Cardiac muscle cell (in vitro differentiated cells and primary cell): ENCODE results near the gene PODXL2. TPM values are rescaled to one million over a fixed set of nuclear protein-coding genes. Genes with fewer than 3 reads are reported as not detected.

Source experiments
- DNase-seq, 2 donors: peaks; one replicate each; pipeline versions ENCODE4 v3.0.0 to v3.0.0-alpha.2; 2010 to 2017; ENCODE audit warnings: low read depth in 1 of 2, low spot score in 1 of 2
- H3K27ac ChIP-seq: fragments of 200-600 bp; sonication (generic); 2 replicates; pipeline ENCODE4 v1.5.1; 2016
- H3K27me3 ChIP-seq: fragments of 200-600 bp; sonication (generic); 2 replicates; pipeline ENCODE4 v1.6.0; 2016; ENCODE audit warnings: control low read depth
- H3K36me3 ChIP-seq: fragments of 200-600 bp; sonication (generic); 2 replicates; pipeline ENCODE4 v1.5.1; 2016; ENCODE audit warnings: control low read depth
- H3K4me1 ChIP-seq: fragments of 200-600 bp; sonication (generic); 2 replicates; pipeline ENCODE4 v1.8.1; 2017; ENCODE audit warnings: low read depth, mild to moderate bottlenecking, mixed run types
- H3K4me3 ChIP-seq: fragments of 200-600 bp; sonication (generic); 2 replicates; pipeline ENCODE4 v1.5.1; 2016; ENCODE audit warnings: mild to moderate bottlenecking
- H3K9me3 ChIP-seq: fragments of 200-600 bp; sonication (generic); 2 replicates; pipeline ENCODE4 v1.5.1; 2017; ENCODE audit warnings: low read depth, mild to moderate bottlenecking, control low read depth
- polyA plus RNA-seq: library from polyadenylated mRNA; unstranded; fragments of >200 nt; fragmentation: Nextera tagmentation; extraction: Ambion mirVana; gene quantifications from 2 replicates; pipeline ENCODE4 v1.2.1, GENCODE V29; 2016
- total RNA-seq: library from RNA; depleted of rRNA; stranded (reverse); fragments of >200 nt; gene quantifications from 2 replicates; pipeline ENCODE4 v1.2.3, GENCODE V29; 2016
- TF ChIP-seq, protein P1 (sequence below): IDR thresholded peaks from 2 replicates; pipeline ENCODE4 v1.5.1; 2012; ENCODE audit warnings: low read depth, mild to moderate bottlenecking, low read length

PODXL2 gene
- total and polyA plus RNA-seq, 2 experiments from 2014 or later: 16.0 to 24.9 TPM

DNA sequence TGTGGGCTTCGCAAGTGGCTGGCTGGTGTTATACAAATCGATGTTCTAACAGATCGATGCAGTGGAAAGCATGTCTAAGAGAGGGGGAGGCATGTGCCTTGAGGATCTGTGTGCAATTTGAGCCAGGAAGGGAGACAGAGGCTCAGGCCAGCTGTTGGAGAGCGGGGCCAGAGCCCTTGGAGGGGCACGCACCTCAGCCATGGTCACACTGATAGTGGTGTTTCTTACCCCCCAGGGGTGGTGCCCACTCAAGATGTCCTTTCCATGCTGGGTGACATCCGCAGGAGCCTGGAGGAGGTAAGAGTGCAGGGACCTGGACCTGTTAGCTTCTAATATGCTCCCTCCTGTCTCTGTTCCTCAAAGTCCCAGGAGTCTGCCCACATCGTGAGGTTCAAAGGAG, 39.9 kb downstream of the PODXL2 start:
- TF ChIP-seq, protein P1, sequence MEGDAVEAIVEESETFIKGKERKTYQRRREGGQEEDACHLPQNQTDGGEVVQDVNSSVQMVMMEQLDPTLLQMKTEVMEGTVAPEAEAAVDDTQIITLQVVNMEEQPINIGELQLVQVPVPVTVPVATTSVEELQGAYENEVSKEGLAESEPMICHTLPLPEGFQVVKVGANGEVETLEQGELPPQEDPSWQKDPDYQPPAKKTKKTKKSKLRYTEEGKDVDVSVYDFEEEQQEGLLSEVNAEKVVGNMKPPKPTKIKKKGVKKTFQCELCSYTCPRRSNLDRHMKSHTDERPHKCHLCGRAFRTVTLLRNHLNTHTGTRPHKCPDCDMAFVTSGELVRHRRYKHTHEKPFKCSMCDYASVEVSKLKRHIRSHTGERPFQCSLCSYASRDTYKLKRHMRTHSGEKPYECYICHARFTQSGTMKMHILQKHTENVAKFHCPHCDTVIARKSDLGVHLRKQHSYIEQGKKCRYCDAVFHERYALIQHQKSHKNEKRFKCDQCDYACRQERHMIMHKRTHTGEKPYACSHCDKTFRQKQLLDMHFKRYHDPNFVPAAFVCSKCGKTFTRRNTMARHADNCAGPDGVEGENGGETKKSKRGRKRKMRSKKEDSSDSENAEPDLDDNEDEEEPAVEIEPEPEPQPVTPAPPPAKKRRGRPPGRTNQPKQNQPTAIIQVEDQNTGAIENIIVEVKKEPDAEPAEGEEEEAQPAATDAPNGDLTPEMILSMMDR: no peak
- H3K9me3 ChIP-seq: no peaks in the 10 kb centered on the region

DNA sequence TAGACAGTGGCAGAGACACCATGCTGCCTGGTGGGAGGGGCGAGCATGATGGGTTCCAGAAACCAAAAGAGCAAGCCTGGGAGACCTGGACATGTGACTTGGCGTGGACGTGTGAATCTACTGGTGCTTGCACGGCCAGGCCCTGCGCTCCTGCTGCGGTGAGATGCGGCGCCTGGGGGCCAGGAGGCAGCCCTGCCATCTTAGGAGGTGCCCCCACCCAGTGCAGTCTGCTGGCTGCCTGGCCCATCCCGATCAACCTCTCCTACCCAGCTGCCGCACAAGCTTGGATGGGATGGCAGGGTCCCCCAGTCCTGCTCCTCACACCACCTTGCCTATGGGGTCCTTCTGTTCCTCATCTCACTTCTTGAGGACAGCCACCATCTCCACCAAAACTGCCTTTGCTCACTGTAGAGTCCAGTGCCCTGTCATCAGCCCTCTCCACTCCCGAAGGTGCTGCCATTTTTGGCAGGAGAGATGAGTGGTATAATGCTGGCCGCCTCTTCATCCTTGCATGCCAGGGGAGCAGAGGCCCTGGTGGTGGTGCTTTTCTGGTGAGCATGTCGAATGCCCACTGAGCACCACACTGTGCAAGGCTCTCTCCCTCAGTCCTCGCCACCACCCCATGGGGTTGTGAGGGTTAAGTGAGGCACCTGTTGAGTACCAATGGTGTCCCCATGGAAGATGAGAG, 40.7 kb downstream of the PODXL2 start:
- H3K4me3 ChIP-seq: no peak overlapping the region
- no peak for DNase-seq
- H3K27ac ChIP-seq: no peak overlapping the region
- H3K9me3 ChIP-seq: no peaks in the 10 kb centered on the region
- TF ChIP-seq, protein P1: no peak
- H3K4me1 ChIP-seq: no peaks in the 10 kb centered on the region
- no peaks in the 10 kb centered on the region for H3K36me3 ChIP-seq
- no peaks in the 10 kb centered on the region for H3K27me3 ChIP-seq

More for the DNA sequence above, 39.9 kb downstream of the PODXL2 start:
- Histone ChIP-seq H3K4me3 (no peak overlapping the region), H3K27me3 (no peaks in the 10 kb centered on the region), H3K27ac (no peak overlapping the region), H3K4me1 (no peaks in the 10 kb centered on the region), H3K36me3 (no peaks in the 10 kb centered on the region)
- DNase-seq: no peak

DNA sequence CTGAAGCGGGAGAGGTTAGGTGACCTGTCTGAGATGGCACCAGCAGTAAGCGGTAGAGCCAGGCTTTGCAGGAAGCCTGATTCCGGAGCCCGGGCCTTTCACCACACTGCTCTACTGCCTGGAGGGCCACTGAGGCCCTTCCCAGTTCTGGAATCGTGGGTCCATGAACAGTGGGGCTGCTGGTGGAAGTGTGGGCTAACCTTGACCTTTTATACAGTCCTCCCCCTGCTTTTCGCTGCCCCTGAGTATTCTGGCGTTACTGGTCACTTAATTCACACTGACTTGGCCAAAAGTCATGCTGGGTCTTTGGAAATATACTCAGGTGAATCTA, 41.2 kb downstream of the PODXL2 start:
- H3K9me3 ChIP-seq: no peaks in the 10 kb centered on the region
- TF ChIP-seq, protein P1: no peak

DNA sequence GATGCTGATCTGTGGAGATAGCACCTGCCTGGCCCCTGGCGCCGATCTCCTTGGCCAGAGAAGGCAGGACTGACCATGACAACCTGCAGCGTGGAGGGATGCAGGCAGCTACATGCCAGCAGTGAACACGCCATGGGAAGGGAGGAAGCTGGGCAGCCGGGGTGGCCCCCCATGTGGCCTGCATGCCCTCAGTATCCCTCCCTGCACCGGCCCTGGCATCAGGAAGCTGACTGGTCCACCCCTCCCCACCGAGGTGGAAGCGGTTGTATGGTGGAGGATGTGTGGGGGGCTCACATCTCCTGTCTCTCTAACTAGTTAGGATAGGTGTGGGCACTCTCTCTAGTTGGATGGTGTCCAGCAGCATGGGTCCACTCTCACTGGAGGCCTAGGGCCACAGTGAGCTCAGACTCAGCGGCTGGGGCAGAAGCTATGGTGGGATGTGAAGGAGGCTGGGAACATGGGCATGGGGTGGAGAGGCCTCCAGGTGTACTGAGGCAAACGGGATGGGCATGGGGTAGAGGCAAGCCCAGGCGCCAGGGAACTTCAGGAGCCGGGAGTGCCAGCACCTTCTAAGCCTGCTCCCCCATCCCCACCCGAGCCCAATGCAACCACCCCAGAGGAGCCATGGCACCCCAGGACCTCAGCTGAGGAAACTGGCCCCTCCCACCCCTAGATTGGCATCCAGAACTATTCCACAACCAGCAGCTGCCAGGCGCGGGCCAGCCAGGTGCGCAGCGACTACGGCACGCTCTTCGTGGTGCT, 42.0 kb downstream of the PODXL2 start:
- Histone ChIP-seq H3K4me1 (no peaks in the 10 kb centered on the region), H3K4me3 (no peak overlapping the region), H3K27ac (no peak overlapping the region), H3K36me3 (no peaks in the 10 kb centered on the region), H3K9me3 (no peaks in the 10 kb centered on the region), H3K27me3 (no peaks in the 10 kb centered on the region)
- TF ChIP-seq, protein P1: no peak
- DNase-seq: no peak

More for the DNA sequence above, 41.2 kb downstream of the PODXL2 start:
- H3K27me3 ChIP-seq: no peaks in the 10 kb centered on the region
- no peak for DNase-seq
- H3K27ac ChIP-seq: no peak overlapping the region
- no peaks in the 10 kb centered on the region for H3K36me3 ChIP-seq
- H3K4me1 ChIP-seq: no peaks in the 10 kb centered on the region
- H3K4me3 ChIP-seq: no peak overlapping the region

DNA sequence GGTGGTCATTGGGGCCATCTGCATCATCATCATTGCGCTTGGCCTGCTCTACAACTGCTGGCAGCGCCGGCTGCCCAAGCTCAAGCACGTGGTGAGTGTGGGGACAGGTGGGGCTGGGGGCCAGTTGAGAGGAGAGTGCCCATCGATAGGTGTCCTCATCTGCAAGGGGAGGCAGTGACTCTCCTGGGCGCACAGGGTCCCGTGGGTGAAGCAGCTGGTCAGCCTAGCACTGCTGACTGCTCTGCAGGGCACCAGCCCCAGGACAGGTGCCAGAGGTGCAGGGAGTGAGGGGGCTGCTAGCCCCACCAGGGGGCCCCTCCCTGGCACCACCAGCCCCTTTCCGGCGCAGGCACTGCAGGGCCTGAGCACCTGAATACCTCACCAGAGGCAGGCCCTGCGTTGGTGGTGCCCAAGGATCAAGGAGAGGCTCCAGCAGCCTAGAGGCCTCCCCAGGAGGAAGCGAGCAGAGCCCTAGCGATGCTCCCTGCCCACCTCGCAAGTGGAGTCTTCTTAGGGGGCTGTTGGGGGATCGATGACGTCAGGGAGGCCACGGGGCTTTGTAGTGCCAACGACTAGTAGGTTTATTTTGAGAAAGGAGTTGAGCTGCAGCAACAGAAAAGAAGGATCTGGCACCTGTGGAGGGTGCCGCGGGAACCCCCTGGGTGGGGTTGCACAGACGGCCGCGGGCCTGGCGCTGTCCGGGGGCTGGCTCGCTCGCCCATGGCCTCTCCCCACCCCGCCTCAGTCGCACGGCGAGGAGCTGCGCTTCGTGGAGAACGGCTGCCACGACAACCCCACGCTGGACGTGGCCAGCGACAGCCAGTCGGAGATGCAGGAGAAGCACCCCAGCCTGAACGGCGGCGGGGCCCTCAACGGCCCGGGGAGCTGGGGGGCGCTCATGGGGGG, 42.8 kb downstream of the PODXL2 start:
- TF ChIP-seq, protein P1: no peak
- no peaks in the 10 kb centered on the region for H3K36me3 ChIP-seq
- no peaks in the 10 kb centered on the region for H3K27me3 ChIP-seq
- no peaks in the 10 kb centered on the region for H3K9me3 ChIP-seq
- DNase-seq: peak in 1 of 2 donors; percentile 11
- peak overlapping the region; percentile 89 for H3K4me3 ChIP-seq
- H3K27ac ChIP-seq: no peak overlapping the region
- no peaks in the 10 kb centered on the region for H3K4me1 ChIP-seq
